Endothelial cell of umbilical vein (primary cell): ENCODE results near the gene CCDC124. TPM values are rescaled to one million over a fixed set of nuclear protein-coding genes. Genes with fewer than 3 reads are reported as not detected.

Source experiments
- polyA plus RNA-seq, 4 experiments: library from polyadenylated mRNA; depleted of rRNA in 3 of 4; stranded (reverse) in 3 of 4; unstranded in 1 of 4; fragments of >200 nt; gene quantifications; 2 replicates each; pipeline versions ENCODE4 v1.2.1 to v1.2.3, GENCODE V29; 2011 to 2012; ENCODE audit warnings: missing spikeins in 1 of 4
- small RNA-seq: library from RNA; depleted of rRNA; stranded (forward); fragments of <200 nt; gene quantifications from one replicate; pipeline ENCODE3, GENCODE V24; 2012; ENCODE audit warnings: low replicate concordance, low read depth; ENCODE audit not compliant: insufficient read depth, insufficient read length
- total RNA-seq: library from RNA; stranded (reverse); gene quantifications from 2 replicates; pipeline ENCODE4 v1.2.3, GENCODE V29; 2021

CCDC124 gene
- total and polyA plus RNA-seq, 2 donors (not counting 3 experiments of a cell fraction or from before 2014, with no cell fraction given): 101 to 115 TPM

Small RNA genes lying within 50 kb of the gene (small RNA-seq; reads per million reads assigned to genes)
- not detected for gene RNA5SP468

Other genes starting within 250 kb of the CCDC124 start
- 0.09 and 0.30 TPM in 2 replicates for gene UNC13A, start 244.7 kb upstream of the CCDC124 start, total RNA-seq
- gene UNC13A, start 244.7 kb upstream of the CCDC124 start, polyA plus RNA-seq: 0.04 and 0.06 TPM in 2 replicates
- 143 and 166 TPM in 2 replicates for gene MAP1S, start 213.5 kb upstream of the CCDC124 start, total RNA-seq
- gene MAP1S, start 213.5 kb upstream of the CCDC124 start, polyA plus RNA-seq: 94.8 and 157 TPM in 2 replicates
- 1.4 and 1.6 TPM in 2 replicates for gene FCHO1, start 181.5 kb upstream of the CCDC124 start, total RNA-seq
- 0.66 and 0.80 TPM in 2 replicates for gene FCHO1, start 181.5 kb upstream of the CCDC124 start, polyA plus RNA-seq
- not detected in 2 replicates for gene B3GNT3, start 137.9 kb upstream of the CCDC124 start, total RNA-seq
- gene B3GNT3, start 137.9 kb upstream of the CCDC124 start, polyA plus RNA-seq: 0.10 TPM in 1 of 2 replicates, not detected in the other
- gene INSL3, start 111.5 kb upstream of the CCDC124 start, total RNA-seq: not detected in 2 replicates
- gene INSL3, start 111.5 kb upstream of the CCDC124 start, polyA plus RNA-seq: not detected in 2 replicates
- gene JAK3, start 85.0 kb upstream of the CCDC124 start, total RNA-seq: 3.1 and 3.4 TPM in 2 replicates
- gene JAK3, start 85.0 kb upstream of the CCDC124 start, polyA plus RNA-seq: 3.8 and 5.1 TPM in 2 replicates
- gene RPL18A, start 73.1 kb upstream of the CCDC124 start, total RNA-seq: 1,947 and 1,970 TPM in 2 replicates
- 2,869 and 3,230 TPM in 2 replicates for gene RPL18A, start 73.1 kb upstream of the CCDC124 start, polyA plus RNA-seq
- not detected in 2 replicates for gene SLC5A5, start 61.1 kb upstream of the CCDC124 start, total RNA-seq
- not detected in 2 replicates for gene SLC5A5, start 61.1 kb upstream of the CCDC124 start, polyA plus RNA-seq
- gene KCNN1, start 34.1 kb downstream of the CCDC124 start, total RNA-seq: 0.32 and 0.80 TPM in 2 replicates
- gene KCNN1, start 34.1 kb downstream of the CCDC124 start, polyA plus RNA-seq: 0.18 TPM in 2 replicates
- 17.2 and 17.4 TPM in 2 replicates for gene ARRDC2, start 75.2 kb downstream of the CCDC124 start, total RNA-seq
- 10.2 and 12.4 TPM in 2 replicates for gene ARRDC2, start 75.2 kb downstream of the CCDC124 start, polyA plus RNA-seq
- gene IL12RB1, start 153.9 kb downstream of the CCDC124 start, total RNA-seq: not detected in 2 replicates
- gene IL12RB1, start 153.9 kb downstream of the CCDC124 start, polyA plus RNA-seq: not detected in 2 replicates
- gene MAST3, start 164.8 kb downstream of the CCDC124 start, total RNA-seq: 2.7 and 4.2 TPM in 2 replicates
- gene MAST3, start 164.8 kb downstream of the CCDC124 start, polyA plus RNA-seq: 1.5 TPM in 2 replicates
- 14.4 and 15.2 TPM in 2 replicates for gene PIK3R2, start 220.1 kb downstream of the CCDC124 start, total RNA-seq
- 7.5 and 8.1 TPM in 2 replicates for gene PIK3R2, start 220.1 kb downstream of the CCDC124 start, polyA plus RNA-seq
- 0.74 and 1.1 TPM in 2 replicates for gene IFI30, start 240.8 kb downstream of the CCDC124 start, total RNA-seq
- 1.6 and 2.1 TPM in 2 replicates for gene IFI30, start 240.8 kb downstream of the CCDC124 start, polyA plus RNA-seq